GM12878 (cell line): ENCODE results near the gene COL9A1. TPM values are rescaled to one million over a fixed set of nuclear protein-coding genes. Genes with fewer than 3 reads are reported as not detected.

Experiments
- ATAC-seq: fragments of 200-7000 bp; cut with Tn5 transposase; 3 replicates; pipeline ENCODE4 v1.9.1; 2020; ENCODE audit warnings: mild to moderate bottlenecking, moderate library complexity
- BruUV-seq: library from RNA; stranded (reverse); fragments of 400-500 nt; replicated peaks from 2 replicates; lab custom pipeline; 2021; lab: Mats Ljungman, UMichigan
- CTCF ChIA-PET: fragments of 300-600 bp; sonication (Branson Sonifier 250); formaldehyde crosslinking; extraction: SDS; loops from one replicate; lab custom pipeline; 2021; ENCODE audit warnings: inconsistent platforms; lab: Yijun Ruan, JAX
- POLR2A ChIA-PET: fragments of 350-600 bp; formaldehyde crosslinking; extraction: SDS; loops from one replicate; lab custom pipeline; 2021; ENCODE audit warnings: inconsistent platforms; lab: Charles Lee
- RAD21 ChIA-PET: fragments of 300-600 bp; sonication (Branson Sonifier 250); formaldehyde crosslinking; loops from one replicate; lab custom pipeline; 2023; ENCODE audit warnings: antibody characterized with exemption; ENCODE audit not compliant: unreplicated experiment; lab: Charles Lee
- SMC1A ChIA-PET: fragments of 300-600 bp; sonication (Branson Sonifier 250); formaldehyde crosslinking; loops from one replicate; lab custom pipeline; 2023; ENCODE audit not compliant: unreplicated experiment, uncharacterized antibody; lab: Charles Lee
- DNase-seq: peaks from one replicate; pipeline ENCODE4 v3.0.0-alpha.2; 2011; ENCODE audit warnings: low read depth, low spot score
- FAIRE-seq: peaks from 3 replicates; lab custom pipeline; 2011; peaks lifted over from hg19 to GRCh38; lab: Jason Lieb, UNC
- H2AFZ ChIP-seq: 2 replicates; pipeline ENCODE4 v1.6.0; 2011; ENCODE audit warnings: low read depth, low read length, control low read depth; ENCODE audit not compliant: control insufficient read depth
- H3K27ac ChIP-seq: 2 replicates; pipeline ENCODE4 v1.5.1; 2011; ENCODE audit warnings: control low read depth; ENCODE audit not compliant: control insufficient read depth, insufficient read depth
- H3K27me3 ChIP-seq, 2 experiments: replicated peaks in 1 of 2; 2 replicates each; pipeline versions ENCODE4 v1.6.0 to v1.6.1; 2011; ENCODE audit warnings: low read length in 1 of 2; ENCODE audit not compliant: control insufficient read depth in 2 of 2, insufficient read depth in 2 of 2
- H3K36me3 ChIP-seq, 2 experiments: 2 replicates each; pipeline ENCODE4 v1.5.1; 2011; ENCODE audit warnings: low read length in 1 of 2; ENCODE audit not compliant: control insufficient read depth in 2 of 2, insufficient read depth in 2 of 2
- H3K4me1 ChIP-seq: 2 replicates; pipeline ENCODE4 v1.6.1; 2011; ENCODE audit warnings: mild to moderate bottlenecking, low read length, moderate library complexity, mixed read lengths; ENCODE audit not compliant: control insufficient read depth, insufficient read depth
- H3K4me2 ChIP-seq: 2 replicates; pipeline ENCODE4 v1.6.0; 2011; ENCODE audit warnings: control low read depth; ENCODE audit not compliant: control insufficient read depth, insufficient read depth
- H3K4me3 ChIP-seq: fragments of 200-600 bp; sonication (generic); 2 replicates; pipeline ENCODE4 v1.5.1; 2016
- H3K79me2 ChIP-seq: 2 replicates; pipeline ENCODE4 v1.6.0; 2011; ENCODE audit warnings: low read length; ENCODE audit not compliant: control insufficient read depth, insufficient read depth
- H3K9ac ChIP-seq: 2 replicates; pipeline ENCODE4 v1.8.0; 2011; ENCODE audit warnings: low read length, control low read depth, mixed read lengths; ENCODE audit not compliant: control insufficient read depth, insufficient read depth
- H3K9me3 ChIP-seq: replicated peaks from 3 replicates; pipeline ENCODE4 v1.5.1; 2011; ENCODE audit warnings: mild to moderate bottlenecking, low read length; ENCODE audit not compliant: control insufficient read depth, insufficient read depth
- H4K20me1 ChIP-seq: 2 replicates; pipeline ENCODE4 v1.6.0; 2011; ENCODE audit not compliant: control insufficient read depth, insufficient read depth
- ATF7 ChIP-seq: fragments of 450-650 bp; IDR thresholded peaks from 2 replicates; pipeline ENCODE4 v1.6.1; 2016; ENCODE audit warnings: low read depth, mild to moderate bottlenecking
- ELK1 ChIP-seq: IDR thresholded peaks from 2 replicates; pipeline ENCODE4 v1.6.1; 2012; ENCODE audit warnings: low read depth, low read length, improper control_type of control experiment
- IKZF2 ChIP-seq, 2 experiments: fragments of 450-650 bp; IDR thresholded peaks; 2 replicates each; pipeline ENCODE4 v1.6.1; 2017; ENCODE audit warnings: mild to moderate bottlenecking in 2 of 2, moderate library complexity in 2 of 2
- IRF5 ChIP-seq: fragments of 450-650 bp; IDR thresholded peaks from 2 replicates; pipeline ENCODE4 v1.6.1; 2017; ENCODE audit warnings: borderline replicate concordance
- MTA3 ChIP-seq: IDR thresholded peaks from 2 replicates; pipeline ENCODE4 v1.6.1; 2012; ENCODE audit warnings: low read length, inconsistent platforms, borderline replicate concordance
- TCF12 ChIP-seq: IDR thresholded peaks from 2 replicates; pipeline ENCODE4 v1.6.1; 2011; ENCODE audit warnings: low read depth, mild to moderate bottlenecking, low read length
- ZNF384 ChIP-seq: IDR thresholded peaks from 2 replicates; pipeline ENCODE4 v1.6.1; 2012; ENCODE audit warnings: low read depth, mild to moderate bottlenecking, low read length, improper control_type of control experiment, borderline replicate concordance
- WGBS: methylation state at CpG from one replicate; pipeline ENCODE4 v1.1.6; 2016; ENCODE audit warnings: low lambda C conversion rate; ENCODE audit not compliant: insufficient replicate concordance, insufficient coverage; ENCODE audit errors: missing lambda C conversion rate; 5-methylcytosine and 5-hydroxymethylcytosine counted together
- in situ Hi-C: fragments of 300-500 bp; cut with MboI; formaldehyde crosslinking; loops from 9 replicates; pipeline ENCODE4 v1.14.3; 2018; ENCODE audit warnings: mixed read lengths
- intact Hi-C: fragments of 100-400 bp; cut with micrococcal nuclease; formaldehyde crosslinking; loops from one replicate; pipeline ENCODE4 v1.14.2; 2022; ENCODE audit not compliant: unreplicated experiment
- polyA plus RNA-seq, 11 experiments: library from polyadenylated mRNA; depleted of rRNA in 4 of 11; unstranded in 6 of 11; stranded (reverse) in 5 of 11; fragments of >200 nt; fragmentation: Nextera tagmentation in 4 of 11; fragmentation: Illumina TruSeq in 1 of 11; extraction: Ambion mirVana in 4 of 11; extraction: Trizol in 1 of 11; gene quantifications; 1 replicate in 1 of 11; 2 replicates in 10 of 11; pipeline versions ENCODE4 v1.2.1 to v1.2.3, GENCODE V29; 2011 to 2016; ENCODE audit warnings: inconsistent platforms in 2 of 11, missing spikeins in 2 of 11, low read depth in 1 of 11
- total RNA-seq, 4 experiments: library from RNA; depleted of rRNA in 3 of 4; stranded (reverse); fragments of >200 nt in 3 of 4; fragmentation: Illumina TruSeq in 1 of 4; extraction: Trizol in 1 of 4; gene quantifications; 2 replicates each; pipeline versions ENCODE4 v1.2.1 to v1.2.3, GENCODE V29; 2013 to 2021

Gene COL9A1
- total and polyA plus RNA-seq, 10 of the 15 experiments (the other 5 are each of a cell fraction or from before 2014, with no cell fraction given), result not detected

- Histone ChIP-seq H3K4me2 (no peak overlapping the region), H4K20me1 (no peaks in the 10 kb centered on the region), H3K9ac (no peak overlapping the region), H3K27ac (no peak overlapping the region), H3K36me3 (no peaks in the 10 kb centered on the region), H3K27me3 (peaks cover 3 to 4% of the 10 kb centered on the region in 2 experiments), H3K4me3 (no peak overlapping the region), H3K9me3 (no peaks in the 10 kb centered on the region), H3K79me2 (no peaks in the 10 kb centered on the region), H2AFZ (no peak overlapping the region), H3K4me1 (no peaks in the 10 kb centered on the region)
- FAIRE-seq, result no peak
- DNase-seq, result no peak
- intact Hi-C loops, result no loop called here
- CTCF ChIA-PET, result no interaction called here
- WGBS, result 43% methylated on average over 15 of the region's 15 CpGs
- BruUV-seq, result no TSS peak
- POLR2A ChIA-PET, result no interaction called here
- RAD21 ChIA-PET, result no interaction called here
- no peak for ATAC-seq
- TF ChIP-seq IKZF2 (IDR thresholded peaks at IDR 0.05) (no peak), ELK1 (no peak), ZNF384 (no peak), MTA3 (no peak), TCF12 (no peak), ATF7 (no peak), IRF5 (no peak)
- in situ Hi-C loops, result no loop called here
- SMC1A ChIA-PET, result no interaction called here
Measured at GRCh38 chr6:70280400-70280853, 22.5 kb downstream of the COL9A1 start.
